Neural cell (in vitro differentiated cells): ENCODE measurements around the gene PDS5A.
"Not testable (repeated sequence)": the region's sequence is repeated elsewhere in the genome, so short reads cannot be mapped to it uniquely, and the experiment has no call there.

Experiments used
- CTCF ChIP-seq: fragments of 450-650 bp; IDR thresholded peaks from 2 replicates; pipeline ENCODE4 v1.5.1; 2014; ENCODE audit warnings: antibody characterized with exemption, mild to moderate bottlenecking, moderate library complexity; ENCODE audit not compliant: poor library complexity, severe bottlenecking
- EZH2 ChIP-seq: fragments of 200-600, 300-800 bp; shearing (Covaris generic), sonication (generic); IDR thresholded peaks from 2 replicates; pipeline ENCODE4 v1.6.1; 2014; ENCODE audit warnings: antibody characterized with exemption, low read length, borderline replicate concordance, mild to moderate bottlenecking; ENCODE audit not compliant: insufficient read depth, poor library complexity, severe bottlenecking
- POLR2AphosphoS5 ChIP-seq: IDR thresholded peaks from 2 replicates; pipeline ENCODE4 v1.6.1; 2012

- not testable (repeated sequence) for TF ChIP-seq EZH2, CTCF, POLR2AphosphoS5
These were observed 164.7 kb downstream of the PDS5A start for GRCh38 chr4:39813033-39813432.
